ENCODE results near the gene CCNH. TPM values are rescaled to one million over a fixed set of nuclear protein-coding genes. Genes with fewer than 3 reads are reported as not detected.
A peak's percentile ranks its signal among the peaks of the same experiment; 100 is the strongest.

CCNH gene
- total RNA-seq, 1 experiment from 2014 or later: 44.0 TPM

DNA sequence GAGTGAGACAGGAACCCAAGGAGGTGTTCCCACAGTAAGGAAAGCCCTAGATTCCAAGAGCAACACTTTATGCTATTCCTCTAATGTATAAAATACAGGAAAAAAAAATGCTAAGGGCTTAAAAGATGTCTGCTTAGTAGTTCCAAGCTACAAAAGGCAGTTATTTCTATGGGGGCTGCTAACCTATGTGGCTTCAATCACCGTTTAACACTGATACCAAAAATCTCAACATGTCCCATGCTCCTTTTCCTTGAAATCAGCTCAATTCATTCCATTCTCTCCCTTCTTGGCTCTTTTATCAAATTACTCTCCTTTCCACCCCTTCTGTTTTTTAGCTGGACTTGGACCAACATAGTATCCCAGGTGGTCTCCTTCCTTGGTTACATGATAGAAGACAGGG, 20.6 kb downstream of the CCNH start:
- H3K27me3 ChIP-seq (ENCODE audit: control insufficient read depth, insufficient read depth, low read length): no peaks in the 10 kb centered on the region
- H3K4me3 ChIP-seq (ENCODE audit: low read depth in 2 of 2, low read length in 2 of 2): no peak overlapping the region
- no peak overlapping the region for H3K27ac ChIP-seq (ENCODE audit: low read length)
- intact Hi-C loops (cut with micrococcal nuclease; ENCODE audit: unreplicated experiment): no loop called here
- no peak for ATAC-seq
- no peak for DNase-seq (ENCODE audit: low read depth, low spot score)
- in situ Hi-C loops (cut with HindIII; ENCODE audit: low pct_unique_long_range_greater_than_20kb, low sequenced_read_pairs): no loop called here
- no peaks in the 10 kb centered on the region; the same call in 1 of the 2 replicates for H3K4me1 ChIP-seq (ENCODE audit: control insufficient read depth, insufficient read depth, low read length)
- H3K9me3 ChIP-seq (ENCODE audit: control insufficient read depth, insufficient read depth, low read depth, low read length): no peaks in the 10 kb centered on the region
- TSS peak; percentile 30 for BruUV-seq (replicated peaks)
- POLR2A ChIA-PET: no interaction called here
- TF ChIP-seq, protein P1, sequence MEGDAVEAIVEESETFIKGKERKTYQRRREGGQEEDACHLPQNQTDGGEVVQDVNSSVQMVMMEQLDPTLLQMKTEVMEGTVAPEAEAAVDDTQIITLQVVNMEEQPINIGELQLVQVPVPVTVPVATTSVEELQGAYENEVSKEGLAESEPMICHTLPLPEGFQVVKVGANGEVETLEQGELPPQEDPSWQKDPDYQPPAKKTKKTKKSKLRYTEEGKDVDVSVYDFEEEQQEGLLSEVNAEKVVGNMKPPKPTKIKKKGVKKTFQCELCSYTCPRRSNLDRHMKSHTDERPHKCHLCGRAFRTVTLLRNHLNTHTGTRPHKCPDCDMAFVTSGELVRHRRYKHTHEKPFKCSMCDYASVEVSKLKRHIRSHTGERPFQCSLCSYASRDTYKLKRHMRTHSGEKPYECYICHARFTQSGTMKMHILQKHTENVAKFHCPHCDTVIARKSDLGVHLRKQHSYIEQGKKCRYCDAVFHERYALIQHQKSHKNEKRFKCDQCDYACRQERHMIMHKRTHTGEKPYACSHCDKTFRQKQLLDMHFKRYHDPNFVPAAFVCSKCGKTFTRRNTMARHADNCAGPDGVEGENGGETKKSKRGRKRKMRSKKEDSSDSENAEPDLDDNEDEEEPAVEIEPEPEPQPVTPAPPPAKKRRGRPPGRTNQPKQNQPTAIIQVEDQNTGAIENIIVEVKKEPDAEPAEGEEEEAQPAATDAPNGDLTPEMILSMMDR (IDR thresholded peaks at IDR 0.05): no peak
- TF ChIP-seq POLR2AphosphoS5 (IDR thresholded peaks at IDR 0.05; ENCODE audit: low read depth, low read length): no peak
- TF ChIP-seq, protein P2, sequence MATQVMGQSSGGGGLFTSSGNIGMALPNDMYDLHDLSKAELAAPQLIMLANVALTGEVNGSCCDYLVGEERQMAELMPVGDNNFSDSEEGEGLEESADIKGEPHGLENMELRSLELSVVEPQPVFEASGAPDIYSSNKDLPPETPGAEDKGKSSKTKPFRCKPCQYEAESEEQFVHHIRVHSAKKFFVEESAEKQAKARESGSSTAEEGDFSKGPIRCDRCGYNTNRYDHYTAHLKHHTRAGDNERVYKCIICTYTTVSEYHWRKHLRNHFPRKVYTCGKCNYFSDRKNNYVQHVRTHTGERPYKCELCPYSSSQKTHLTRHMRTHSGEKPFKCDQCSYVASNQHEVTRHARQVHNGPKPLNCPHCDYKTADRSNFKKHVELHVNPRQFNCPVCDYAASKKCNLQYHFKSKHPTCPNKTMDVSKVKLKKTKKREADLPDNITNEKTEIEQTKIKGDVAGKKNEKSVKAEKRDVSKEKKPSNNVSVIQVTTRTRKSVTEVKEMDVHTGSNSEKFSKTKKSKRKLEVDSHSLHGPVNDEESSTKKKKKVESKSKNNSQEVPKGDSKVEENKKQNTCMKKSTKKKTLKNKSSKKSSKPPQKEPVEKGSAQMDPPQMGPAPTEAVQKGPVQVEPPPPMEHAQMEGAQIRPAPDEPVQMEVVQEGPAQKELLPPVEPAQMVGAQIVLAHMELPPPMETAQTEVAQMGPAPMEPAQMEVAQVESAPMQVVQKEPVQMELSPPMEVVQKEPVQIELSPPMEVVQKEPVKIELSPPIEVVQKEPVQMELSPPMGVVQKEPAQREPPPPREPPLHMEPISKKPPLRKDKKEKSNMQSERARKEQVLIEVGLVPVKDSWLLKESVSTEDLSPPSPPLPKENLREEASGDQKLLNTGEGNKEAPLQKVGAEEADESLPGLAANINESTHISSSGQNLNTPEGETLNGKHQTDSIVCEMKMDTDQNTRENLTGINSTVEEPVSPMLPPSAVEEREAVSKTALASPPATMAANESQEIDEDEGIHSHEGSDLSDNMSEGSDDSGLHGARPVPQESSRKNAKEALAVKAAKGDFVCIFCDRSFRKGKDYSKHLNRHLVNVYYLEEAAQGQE (IDR thresholded peaks at IDR 0.05; ENCODE audit: insufficient read depth in 1 of 2, low read depth in 2 of 2, low read length in 1 of 2): no peak
- no peak for TF ChIP-seq TCF7L2 (IDR thresholded peaks at IDR 0.05; ENCODE audit: low read depth, low read length)
- no peak for TF ChIP-seq SIN3A (IDR thresholded peaks at IDR 0.05; ENCODE audit: borderline replicate concordance, insufficient read depth, low read depth, low read length)
- peaks cover 55% of the 10 kb centered on the region for H3K36me3 ChIP-seq (ENCODE audit: control insufficient read depth, insufficient read depth, low read length)
- CTCF ChIA-PET: no interaction called here

DNA sequence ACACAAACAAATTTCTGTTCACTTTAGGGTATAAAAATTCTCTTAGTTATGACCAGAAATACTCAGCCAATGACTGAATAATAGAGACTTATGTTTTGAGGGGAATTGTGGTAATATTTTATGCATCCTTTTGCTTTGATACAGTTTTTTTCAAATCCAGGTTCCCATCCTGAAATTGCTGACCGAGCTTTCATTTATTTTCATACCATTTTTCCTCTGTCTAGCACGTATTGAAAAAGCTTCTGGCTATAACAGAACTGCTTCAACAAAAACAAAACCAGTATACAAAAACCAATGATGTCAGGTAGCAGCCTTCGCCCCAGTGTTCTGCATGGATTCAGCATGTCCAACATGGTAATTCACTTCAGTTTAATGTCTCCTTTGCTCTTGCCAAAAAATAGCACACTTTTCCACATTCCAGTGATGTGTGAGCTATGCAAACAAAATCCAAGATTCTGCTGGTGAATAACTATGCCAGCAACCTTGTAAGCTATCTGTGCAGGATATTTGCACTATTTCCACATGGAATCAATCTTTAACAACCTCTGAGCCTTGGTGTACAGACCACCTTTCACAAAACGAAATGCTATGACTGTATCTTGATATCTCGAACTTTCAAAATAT, 22.0 kb downstream of the CCNH start:
- DNase-seq (ENCODE audit: low read depth, low spot score): no peak
- no peaks in the 10 kb centered on the region for H3K9me3 ChIP-seq (ENCODE audit: control insufficient read depth, insufficient read depth, low read depth, low read length)
- intact Hi-C loops (cut with micrococcal nuclease; ENCODE audit: unreplicated experiment) (no loop called here), in situ Hi-C loops (cut with HindIII; ENCODE audit: low pct_unique_long_range_greater_than_20kb, low sequenced_read_pairs) (no loop called here)
- TF ChIP-seq, protein P2 (IDR thresholded peaks at IDR 0.05; ENCODE audit: insufficient read depth in 1 of 2, low read depth in 2 of 2, low read length in 1 of 2): no peak
- TF ChIP-seq, protein P1 (IDR thresholded peaks at IDR 0.05): no peak
- TF ChIP-seq SIN3A (IDR thresholded peaks at IDR 0.05; ENCODE audit: borderline replicate concordance, insufficient read depth, low read depth, low read length): no peak
- no peak for TF ChIP-seq TCF7L2 (IDR thresholded peaks at IDR 0.05; ENCODE audit: low read depth, low read length)
- TF ChIP-seq POLR2AphosphoS5 (IDR thresholded peaks at IDR 0.05; ENCODE audit: low read depth, low read length): no peak
- H3K27me3 ChIP-seq (ENCODE audit: control insufficient read depth, insufficient read depth, low read length): no peaks in the 10 kb centered on the region
- no peak overlapping the region for H3K4me3 ChIP-seq (ENCODE audit: low read depth in 2 of 2, low read length in 2 of 2)
- ChIA-PET POLR2A (no interaction called here), CTCF (no interaction called here)
- no TSS peak for BruUV-seq (replicated peaks)
- peaks cover 63% of the 10 kb centered on the region for H3K36me3 ChIP-seq (ENCODE audit: control insufficient read depth, insufficient read depth, low read length)
- no peaks in the 10 kb centered on the region; the same call in 1 of the 2 replicates for H3K4me1 ChIP-seq (ENCODE audit: control insufficient read depth, insufficient read depth, low read length)
- no peak for ATAC-seq
- H3K27ac ChIP-seq (ENCODE audit: low read length): no peak overlapping the region

All from Panc1 (cell line).